Measurements from ENCODE around the gene CELA3A. TPM values are rescaled to one million over a fixed set of nuclear protein-coding genes. Genes with fewer than 3 reads are reported as not detected.
A peak's percentile ranks its signal among the peaks of the same experiment; 100 is the strongest.

The CELA3A gene
- total RNA-seq, 4 donors from 2014 or later, result not detected

DNA sequence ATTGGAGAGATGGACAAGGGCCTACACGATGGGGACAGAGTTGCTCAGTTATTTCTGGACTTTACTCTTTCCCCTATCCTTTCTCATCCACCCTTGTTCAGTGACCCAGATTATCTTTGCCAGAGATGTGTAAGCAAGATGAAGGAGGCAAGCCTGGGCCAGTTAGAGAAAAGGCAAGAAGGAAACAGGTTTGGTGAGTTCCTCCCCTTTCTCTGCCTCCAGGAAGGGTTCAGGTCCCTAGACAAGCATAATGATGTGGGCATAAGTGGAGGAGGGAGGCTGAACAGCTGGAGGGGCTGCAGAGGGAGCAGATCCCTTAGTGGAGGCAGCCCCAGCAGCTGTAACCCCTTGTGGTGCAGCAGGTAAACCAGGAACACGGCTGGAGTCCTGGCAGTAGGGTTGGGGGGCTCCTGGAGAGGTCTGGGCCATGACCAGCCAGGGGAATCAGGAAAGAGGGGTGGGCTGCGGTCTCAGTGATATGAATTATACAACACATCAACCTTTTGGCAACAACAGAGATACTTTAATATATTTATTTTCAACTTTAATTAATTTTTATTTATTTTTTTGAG, 41.8 kb downstream of the CELA3A start:
- H3K4me1 ChIP-seq, result peaks cover 0 to 17% of the 10 kb centered on the region in 2 donors
- no peak overlapping the region for H3K4me3 ChIP-seq (replicated peaks in 1 of 3)
- TF ChIP-seq POLR2A (IDR thresholded peaks at IDR 0.05), result no peak
- TF ChIP-seq, protein P1, sequence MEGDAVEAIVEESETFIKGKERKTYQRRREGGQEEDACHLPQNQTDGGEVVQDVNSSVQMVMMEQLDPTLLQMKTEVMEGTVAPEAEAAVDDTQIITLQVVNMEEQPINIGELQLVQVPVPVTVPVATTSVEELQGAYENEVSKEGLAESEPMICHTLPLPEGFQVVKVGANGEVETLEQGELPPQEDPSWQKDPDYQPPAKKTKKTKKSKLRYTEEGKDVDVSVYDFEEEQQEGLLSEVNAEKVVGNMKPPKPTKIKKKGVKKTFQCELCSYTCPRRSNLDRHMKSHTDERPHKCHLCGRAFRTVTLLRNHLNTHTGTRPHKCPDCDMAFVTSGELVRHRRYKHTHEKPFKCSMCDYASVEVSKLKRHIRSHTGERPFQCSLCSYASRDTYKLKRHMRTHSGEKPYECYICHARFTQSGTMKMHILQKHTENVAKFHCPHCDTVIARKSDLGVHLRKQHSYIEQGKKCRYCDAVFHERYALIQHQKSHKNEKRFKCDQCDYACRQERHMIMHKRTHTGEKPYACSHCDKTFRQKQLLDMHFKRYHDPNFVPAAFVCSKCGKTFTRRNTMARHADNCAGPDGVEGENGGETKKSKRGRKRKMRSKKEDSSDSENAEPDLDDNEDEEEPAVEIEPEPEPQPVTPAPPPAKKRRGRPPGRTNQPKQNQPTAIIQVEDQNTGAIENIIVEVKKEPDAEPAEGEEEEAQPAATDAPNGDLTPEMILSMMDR (IDR thresholded peaks at IDR 0.05), result no peak
- H3K27ac ChIP-seq, result no peak overlapping the region
- H3K27me3 ChIP-seq, result no peaks in the 10 kb centered on the region
- WGBS, 2 donors, result 61% methylated on average over 3 of the region's 3 CpGs
- peak; percentile 21 to 26 for DNase-seq
- no peaks in the 10 kb centered on the region for H3K9me3 ChIP-seq
- H3K36me3 ChIP-seq, result no peaks in the 10 kb centered on the region
- intact Hi-C loops (cut with DNase I), result no loop called here

DNA sequence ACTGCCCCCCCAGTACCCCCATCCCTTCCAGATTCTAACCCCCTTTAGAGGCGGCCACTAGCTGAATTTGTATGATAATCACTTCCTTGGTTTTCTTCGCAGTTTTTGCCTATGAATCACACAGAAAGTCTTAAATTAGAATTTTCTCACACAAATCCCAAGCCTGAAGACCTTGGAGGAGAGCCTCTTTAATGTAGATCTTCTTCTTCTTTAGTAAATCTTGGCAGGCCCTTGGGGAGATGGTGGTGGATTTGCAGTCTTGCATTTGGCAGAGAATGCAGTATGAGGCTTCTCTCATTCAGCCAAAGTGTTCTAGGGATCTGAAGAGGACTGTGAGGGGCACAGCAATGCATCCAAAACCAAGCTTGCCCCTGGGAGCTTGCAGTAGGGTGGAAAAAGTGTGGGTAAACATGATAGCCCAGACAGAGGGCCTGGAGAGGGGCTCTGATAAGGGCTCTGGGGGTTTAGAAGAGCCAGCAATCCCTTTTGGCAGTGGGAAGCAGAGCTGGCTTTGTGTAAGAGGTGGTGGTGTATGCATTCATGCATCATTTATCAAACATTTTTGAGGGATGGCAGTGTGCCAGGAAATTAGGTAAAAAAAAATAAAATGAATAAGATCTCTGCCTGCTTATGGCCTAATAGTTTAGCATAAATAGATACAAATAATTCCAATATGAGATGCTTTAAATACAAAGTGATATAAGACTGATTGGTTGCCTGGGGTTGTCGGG, 43.4 kb downstream of the CELA3A start:
- TF ChIP-seq, protein P1 (IDR thresholded peaks at IDR 0.05), result no peak
- TF ChIP-seq POLR2A (IDR thresholded peaks at IDR 0.05), result no peak
- intact Hi-C loops (cut with DNase I), result no loop called here
- no peaks in the 10 kb centered on the region for H3K27me3 ChIP-seq
- H3K36me3 ChIP-seq, result no peaks in the 10 kb centered on the region
- no peak overlapping the region for H3K27ac ChIP-seq
- H3K4me3 ChIP-seq (replicated peaks in 1 of 3), result no peak overlapping the region
- no peaks in the 10 kb centered on the region for H3K9me3 ChIP-seq
- DNase-seq, result no peak
- H3K4me1 ChIP-seq, result peaks cover 0 to 12% of the 10 kb centered on the region in 2 donors
- 74 to 75% methylated on average over 3 of the region's 3 CpGs for WGBS, 2 donors

DNA sequence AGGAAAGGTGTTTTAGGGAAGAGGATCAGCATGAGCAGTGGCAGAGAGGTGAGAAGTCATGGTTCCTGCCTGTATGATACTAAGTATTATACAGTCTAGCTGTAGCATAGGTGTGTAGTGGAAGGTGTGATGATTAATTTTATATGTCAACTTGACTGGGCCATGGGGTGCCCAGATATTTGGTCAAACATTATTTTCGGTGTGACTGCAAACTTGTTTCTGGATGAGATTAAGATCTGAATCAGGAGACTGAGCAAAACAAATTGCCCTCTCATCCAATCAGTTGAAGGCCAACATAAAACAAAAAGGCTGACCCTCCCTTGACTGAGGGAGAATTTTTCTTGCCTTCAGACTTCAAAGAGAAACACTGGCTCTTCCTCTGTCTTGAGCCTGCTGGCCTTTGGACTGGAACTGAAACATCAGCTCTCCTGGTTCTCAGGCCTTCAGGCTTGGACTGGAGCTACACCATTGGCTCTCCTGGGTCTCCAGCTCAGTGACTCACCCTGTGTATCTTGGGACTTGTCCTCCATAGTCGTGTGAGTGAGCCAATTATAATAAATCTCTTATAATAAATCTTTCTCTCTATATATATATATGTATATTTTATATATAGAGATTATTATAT, 44.3 kb downstream of the CELA3A start:
- H3K4me3 ChIP-seq (replicated peaks in 1 of 3), result no peak overlapping the region
- no peaks in the 10 kb centered on the region for H3K9me3 ChIP-seq
- peaks cover 0 to 6% of the 10 kb centered on the region in 2 donors for H3K4me1 ChIP-seq
- no peak for DNase-seq
- 72 to 79% methylated on average over 2 of the region's 2 CpGs for WGBS, 2 donors
- no peak for TF ChIP-seq POLR2A (IDR thresholded peaks at IDR 0.05)
- TF ChIP-seq, protein P1 (IDR thresholded peaks at IDR 0.05), result no peak
- intact Hi-C loops (cut with DNase I), result no loop called here
- no peak overlapping the region for H3K27ac ChIP-seq
- no peaks in the 10 kb centered on the region for H3K27me3 ChIP-seq
- no peaks in the 10 kb centered on the region for H3K36me3 ChIP-seq

DNA sequence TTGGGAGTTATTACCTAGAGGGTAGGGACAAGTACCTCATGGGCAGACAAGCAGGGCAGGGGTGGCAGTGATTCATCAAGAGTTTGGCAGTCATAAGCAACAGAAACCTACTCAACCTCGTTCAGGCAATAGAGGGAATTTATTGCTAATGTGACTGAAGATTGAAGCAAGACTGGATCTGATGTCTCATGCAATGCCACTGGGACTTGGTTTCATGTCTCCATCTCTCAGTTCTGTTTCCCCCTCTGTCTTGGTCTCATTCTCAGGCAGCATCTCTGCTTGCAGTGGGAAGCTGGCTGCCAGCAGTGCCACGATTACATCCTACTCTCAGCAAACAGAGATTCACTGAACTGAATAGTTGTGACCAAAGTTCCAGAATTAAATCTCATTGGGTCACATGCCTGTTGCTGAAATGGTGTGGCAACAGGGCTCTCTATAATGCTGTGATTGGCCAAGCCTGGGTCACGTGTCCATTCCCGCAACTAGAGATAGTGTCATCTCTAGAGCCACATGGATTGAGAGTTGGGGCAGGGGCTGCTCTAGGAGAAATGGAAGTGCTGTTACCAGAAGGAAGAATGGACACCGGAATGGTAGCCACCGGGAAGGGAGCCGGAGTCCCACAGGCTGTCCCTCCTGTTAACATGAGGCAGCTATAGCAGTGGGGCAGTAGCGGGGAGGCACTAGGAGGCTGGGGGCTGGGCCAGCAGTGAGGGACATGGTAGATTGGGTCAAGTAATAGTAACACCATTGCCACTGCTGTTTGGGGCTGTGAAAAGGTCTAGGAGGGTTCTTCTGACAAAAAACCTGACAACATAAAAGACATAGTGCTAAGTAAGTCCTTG, 47.1 kb downstream of the CELA3A start:
- Histone ChIP-seq H3K4me1 (no peaks in the 10 kb centered on the region), H3K36me3 (no peaks in the 10 kb centered on the region), H3K9me3 (no peaks in the 10 kb centered on the region), H3K27ac (no peak overlapping the region), H3K27me3 (no peaks in the 10 kb centered on the region), H3K4me3 (replicated peaks in 1 of 3) (no peak overlapping the region)
- DNase-seq, result no peak
- TF ChIP-seq POLR2A (IDR thresholded peaks at IDR 0.05), result no peak
- TF ChIP-seq, protein P1 (IDR thresholded peaks at IDR 0.05), result no peak
- intact Hi-C loops (cut with DNase I), result no loop called here
- WGBS, 2 donors, result 71 to 74% methylated on average over 8 of the region's 8 CpGs
